GM12874 (cell line): ENCODE measurements around the gene ACOT9.
A peak's percentile ranks its signal among the peaks of the same experiment; 100 is the strongest.

Experiments
- CTCF ChIP-seq: IDR thresholded peaks from 2 replicates; pipeline ENCODE4 v1.5.1; 2011; ENCODE audit warnings: low read depth, mild to moderate bottlenecking, control low read depth, low read length, moderate library complexity; ENCODE audit not compliant: insufficient read depth

ACOT9 gene

GRCh38 chrX:23759821-23760220 is 16.7 kb upstream of the ACOT9 start:
- TF ChIP-seq CTCF, result no peak

- peak; percentile 31; the same call in 1 of the 2 replicates for TF ChIP-seq CTCF
These were observed 13.1 kb upstream of the ACOT9 start for GRCh38 chrX:23756165-23756564.

GRCh38 chrX:23754664-23755063 is 11.6 kb upstream of the ACOT9 start:
- TF ChIP-seq CTCF, result no peak

GRCh38 chrX:23752740-23753415 is 9.8 kb upstream of the ACOT9 start:
- TF ChIP-seq CTCF, result no peak

GRCh38 chrX:23749576-23749975 is 6.5 kb upstream of the ACOT9 start:
- TF ChIP-seq CTCF, result no peak

- no peak for TF ChIP-seq CTCF
These were observed 6.1 kb upstream of the ACOT9 start for GRCh38 chrX:23749129-23749528.

- TF ChIP-seq CTCF, result no peak
These were observed 2.7 kb upstream of the ACOT9 start for GRCh38 chrX:23745786-23746185.
